Esophagus squamous epithelium (tissue), 4 donors: ENCODE results near the gene PRKN.

ENCODE experiments used
- POLR2A ChIP-seq, 4 donors: fragments of 450-650 bp; IDR thresholded peaks; one replicate each; pipeline ENCODE4 v1.6.1; 2017; ENCODE audit warnings: antibody characterized with exemption in 4 of 4, mild to moderate bottlenecking in 4 of 4, moderate library complexity in 3 of 4
- TF ChIP-seq, protein P1 (sequence below), 6 experiments: fragments of 450-650 bp in 4 of 6; fragments of 200-600 bp in 2 of 6; sonication (generic) in 2 of 6; IDR thresholded peaks; one replicate each; pipeline ENCODE4 v1.5.1; 2016 to 2019; ENCODE audit warnings: antibody characterized with exemption in 6 of 6, mild to moderate bottlenecking in 4 of 6, moderate library complexity in 4 of 6

DNA sequence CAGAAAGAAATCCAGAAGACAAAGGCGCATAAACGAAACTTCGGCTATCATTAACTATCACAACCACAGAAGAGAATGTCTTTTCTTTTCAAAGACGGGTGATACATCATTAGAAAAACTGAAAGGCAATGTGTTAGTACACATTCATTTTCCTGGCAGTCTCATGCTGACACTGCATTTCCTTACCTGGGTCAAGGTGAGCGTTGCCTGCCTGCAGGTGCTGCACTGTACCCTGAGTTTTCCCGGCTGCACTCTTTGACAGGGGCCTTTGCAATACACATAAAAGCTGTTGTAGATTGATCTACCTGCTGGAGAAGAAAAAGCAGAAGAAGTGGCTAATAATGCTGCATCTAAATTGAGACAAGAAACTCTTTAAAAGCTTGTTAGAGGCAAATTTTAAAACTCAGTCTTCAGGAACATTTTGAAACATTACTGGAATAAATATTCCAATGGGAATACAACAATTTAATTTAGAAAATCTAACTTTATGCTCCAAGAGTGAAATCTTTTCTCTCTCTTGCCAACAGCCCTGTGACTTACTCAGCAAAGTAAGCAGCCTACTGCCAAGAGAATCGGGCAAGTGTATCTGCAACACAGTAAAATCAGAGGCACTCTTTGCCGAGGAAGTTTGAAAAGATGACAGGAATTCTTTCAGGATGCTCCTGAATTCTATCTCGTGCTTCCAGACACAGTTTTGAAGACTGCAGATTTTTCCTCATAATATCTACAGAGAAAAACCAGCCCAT, 526.4 kb downstream of the PRKN start:
- TF ChIP-seq, protein P1, sequence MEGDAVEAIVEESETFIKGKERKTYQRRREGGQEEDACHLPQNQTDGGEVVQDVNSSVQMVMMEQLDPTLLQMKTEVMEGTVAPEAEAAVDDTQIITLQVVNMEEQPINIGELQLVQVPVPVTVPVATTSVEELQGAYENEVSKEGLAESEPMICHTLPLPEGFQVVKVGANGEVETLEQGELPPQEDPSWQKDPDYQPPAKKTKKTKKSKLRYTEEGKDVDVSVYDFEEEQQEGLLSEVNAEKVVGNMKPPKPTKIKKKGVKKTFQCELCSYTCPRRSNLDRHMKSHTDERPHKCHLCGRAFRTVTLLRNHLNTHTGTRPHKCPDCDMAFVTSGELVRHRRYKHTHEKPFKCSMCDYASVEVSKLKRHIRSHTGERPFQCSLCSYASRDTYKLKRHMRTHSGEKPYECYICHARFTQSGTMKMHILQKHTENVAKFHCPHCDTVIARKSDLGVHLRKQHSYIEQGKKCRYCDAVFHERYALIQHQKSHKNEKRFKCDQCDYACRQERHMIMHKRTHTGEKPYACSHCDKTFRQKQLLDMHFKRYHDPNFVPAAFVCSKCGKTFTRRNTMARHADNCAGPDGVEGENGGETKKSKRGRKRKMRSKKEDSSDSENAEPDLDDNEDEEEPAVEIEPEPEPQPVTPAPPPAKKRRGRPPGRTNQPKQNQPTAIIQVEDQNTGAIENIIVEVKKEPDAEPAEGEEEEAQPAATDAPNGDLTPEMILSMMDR (IDR thresholded peaks at IDR 0.05), result no peak
- no peak for TF ChIP-seq POLR2A (IDR thresholded peaks at IDR 0.05)
